22Rv1 (cell line): ENCODE results near the gene UBR4.

Source experiments
- H3K27ac ChIP-seq: fragments of 450-650 bp; 2 replicates; pipeline ENCODE4 v1.5.1; 2017
- CTCF ChIP-seq: fragments of 450-650 bp; IDR thresholded peaks from 2 replicates; pipeline ENCODE4 v1.5.1; 2017; ENCODE audit warnings: mild to moderate bottlenecking
- ZFX ChIP-seq: fragments of 450-650 bp; IDR thresholded peaks from 2 replicates; pipeline ENCODE4 v1.6.1; 2017; ENCODE audit warnings: antibody characterized with exemption, borderline replicate concordance

UBR4 gene

GRCh38 chr1:19061343-19061742 is 148.7 kb downstream of the UBR4 start:
- no peak for TF ChIP-seq ZFX
- no peak for TF ChIP-seq CTCF
- H3K27ac ChIP-seq = no peak overlapping the region

- TF ChIP-seq ZFX = no peak
- TF ChIP-seq CTCF = no peak
- no peak overlapping the region for H3K27ac ChIP-seq
These were observed 150.3 kb downstream of the UBR4 start for GRCh38 chr1:19059773-19060172.

GRCh38 chr1:19058476-19058797 is 151.6 kb downstream of the UBR4 start:
- no peak for TF ChIP-seq CTCF
- no peak for TF ChIP-seq ZFX
- H3K27ac ChIP-seq = no peak overlapping the region

GRCh38 chr1:19057784-19058475 is 152.1 kb downstream of the UBR4 start:
- H3K27ac ChIP-seq = no peak overlapping the region
- TF ChIP-seq CTCF = no peak
- TF ChIP-seq ZFX = no peak

GRCh38 chr1:19057182-19057779 is 152.8 kb downstream of the UBR4 start:
- TF ChIP-seq CTCF (no peak), ZFX (no peak)

GRCh38 chr1:19055701-19056100 is 154.4 kb downstream of the UBR4 start:
- H3K27ac ChIP-seq = no peak overlapping the region
- TF ChIP-seq ZFX = no peak
- TF ChIP-seq CTCF = no peak

More at GRCh38 chr1:19057182-19057779, 152.8 kb downstream of the UBR4 start:
- H3K27ac ChIP-seq = no peak overlapping the region

- no peak overlapping the region for H3K27ac ChIP-seq
- TF ChIP-seq CTCF (no peak), ZFX (no peak)
These were observed 155.1 kb downstream of the UBR4 start for GRCh38 chr1:19055001-19055400.
